MM.1S (cell line): ENCODE results near the gene RHBDD1.

ENCODE experiments used
- DNase-seq: peaks from one replicate; pipeline ENCODE4 v3.0.0-alpha.2; 2015
- H2AFZ ChIP-seq: fragments of 300-600 bp; sonication (generic); 2 replicates; pipeline ENCODE4 v1.6.0; 2016; ENCODE audit warnings: antibody characterized with exemption, low read length
- H3F3A ChIP-seq: fragments of 300-600 bp; sonication (generic); 2 replicates; pipeline ENCODE4 v1.6.1; 2016; ENCODE audit warnings: mild to moderate bottlenecking, antibody characterized with exemption, low read length, moderate library complexity, mixed read lengths; ENCODE audit not compliant: insufficient read depth
- H3K27ac ChIP-seq: fragments of 300-600 bp; sonication (generic); 2 replicates; pipeline ENCODE4 v1.5.1; 2016; ENCODE audit warnings: mild to moderate bottlenecking, low read length
- H3K27me3 ChIP-seq: fragments of 300-600 bp; sonication (generic); replicated peaks from 2 replicates; pipeline ENCODE4 v1.6.0; 2016; ENCODE audit warnings: low read length; ENCODE audit not compliant: insufficient read depth
- H3K36me3 ChIP-seq: fragments of 300-600 bp; sonication (generic); replicated peaks from 2 replicates; pipeline ENCODE4 v1.6.1; 2016; ENCODE audit warnings: mild to moderate bottlenecking, low read length, mixed read lengths; ENCODE audit not compliant: insufficient read depth
- H3K4me1 ChIP-seq: fragments of 300-600 bp; sonication (generic); 2 replicates; pipeline ENCODE4 v1.6.1; 2016; ENCODE audit warnings: low read length, mixed read lengths
- H3K4me2 ChIP-seq: fragments of 300-600 bp; sonication (generic); 2 replicates; pipeline ENCODE4 v1.6.0; 2016; ENCODE audit warnings: low read depth, low read length
- H3K4me3 ChIP-seq: fragments of 300-600 bp; sonication (generic); 2 replicates; pipeline ENCODE4 v1.5.1; 2016; ENCODE audit warnings: low read length, mixed read lengths
- H3K79me2 ChIP-seq: fragments of 300-600 bp; sonication (generic); 2 replicates; pipeline ENCODE4 v1.6.1; 2016; ENCODE audit warnings: mixed run types, low read length, mixed read lengths
- H3K9ac ChIP-seq: fragments of 300-600 bp; sonication (generic); 2 replicates; pipeline ENCODE4 v1.6.1; 2016; ENCODE audit warnings: low read length, mixed read lengths
- H3K9me2 ChIP-seq: fragments of 300-600 bp; sonication (generic); replicated peaks from 2 replicates; pipeline ENCODE4 v1.6.1; 2016; ENCODE audit warnings: mild to moderate bottlenecking, low read length, mixed read lengths; ENCODE audit not compliant: insufficient read depth
- H3K9me3 ChIP-seq: fragments of 300-600 bp; sonication (generic); replicated peaks from 2 replicates; pipeline ENCODE4 v1.6.1; 2016; ENCODE audit warnings: mild to moderate bottlenecking, low read length, mixed read lengths; ENCODE audit not compliant: insufficient read depth
- H4K20me1 ChIP-seq: fragments of 300-600 bp; sonication (generic); 2 replicates; pipeline ENCODE4 v1.6.1; 2016; ENCODE audit warnings: mild to moderate bottlenecking, low read length, moderate library complexity, mixed read lengths; ENCODE audit not compliant: insufficient read depth
- CTCF ChIP-seq: fragments of 300-600 bp; sonication (generic); IDR thresholded peaks from 2 replicates; pipeline ENCODE4 v1.5.1; 2016; ENCODE audit warnings: antibody characterized with exemption, low read length, mixed read lengths
- EZH2 ChIP-seq: fragments of 300-600 bp; sonication (generic); optimal IDR thresholded peaks from 2 replicates; pipeline ENCODE3; 2017; ENCODE audit warnings: low read depth, mild to moderate bottlenecking, antibody characterized with exemption, low read length, mixed read lengths
- EZH2phosphoT487 ChIP-seq: fragments of 300-600 bp; sonication (generic); IDR thresholded peaks from 2 replicates; pipeline ENCODE4 v1.6.1; 2018; ENCODE audit warnings: antibody characterized with exemption, low read length

The RHBDD1 gene

GRCh38 chr2:226888378-226888965 lies 52.6 kb downstream of the RHBDD1 start:
- Histone ChIP-seq H3K9ac (no peak overlapping the region), H3F3A (no peaks in the 10 kb centered on the region), H3K9me2 (no peaks in the 10 kb centered on the region), H3K27ac (no peak overlapping the region), H3K36me3 (no peaks in the 10 kb centered on the region; the same call in 1 of the 2 replicates), H4K20me1 (no peaks in the 10 kb centered on the region), H3K9me3 (no peaks in the 10 kb centered on the region), H3K27me3 (no peaks in the 10 kb centered on the region), H3K79me2 (peaks cover 6% of the 10 kb centered on the region; the same call in 1 of the 2 replicates), H3K4me3 (no peak overlapping the region), H3K4me1 (no peaks in the 10 kb centered on the region), H2AFZ (no peak overlapping the region), H3K4me2 (no peak overlapping the region)
- TF ChIP-seq CTCF: no peak
- TF ChIP-seq EZH2phosphoT487: no peak
- TF ChIP-seq EZH2: no peak
- no peak for DNase-seq

- no peak for TF ChIP-seq EZH2
- TF ChIP-seq EZH2phosphoT487: no peak
- no peak for TF ChIP-seq CTCF
- DNase-seq: no peak
- H3K9me2 ChIP-seq: no peaks in the 10 kb centered on the region
- H2AFZ ChIP-seq: no peak overlapping the region
- no peaks in the 10 kb centered on the region for H3K9me3 ChIP-seq
- no peaks in the 10 kb centered on the region; the same call in 1 of the 2 replicates for H3K36me3 ChIP-seq
- H3K79me2 ChIP-seq: peaks cover 7% of the 10 kb centered on the region; the same call in 1 of the 2 replicates
- no peaks in the 10 kb centered on the region for H3K27me3 ChIP-seq
- H3K9ac ChIP-seq: no peak overlapping the region
- no peak overlapping the region for H3K27ac ChIP-seq
- H3K4me1 ChIP-seq: no peaks in the 10 kb centered on the region
- H3K4me2 ChIP-seq: no peak overlapping the region
- no peaks in the 10 kb centered on the region for H4K20me1 ChIP-seq
- no peak overlapping the region for H3K4me3 ChIP-seq
- H3F3A ChIP-seq: no peaks in the 10 kb centered on the region
Measured at GRCh38 chr2:226888971-226889370, 53.1 kb downstream of the RHBDD1 start.

DNA sequence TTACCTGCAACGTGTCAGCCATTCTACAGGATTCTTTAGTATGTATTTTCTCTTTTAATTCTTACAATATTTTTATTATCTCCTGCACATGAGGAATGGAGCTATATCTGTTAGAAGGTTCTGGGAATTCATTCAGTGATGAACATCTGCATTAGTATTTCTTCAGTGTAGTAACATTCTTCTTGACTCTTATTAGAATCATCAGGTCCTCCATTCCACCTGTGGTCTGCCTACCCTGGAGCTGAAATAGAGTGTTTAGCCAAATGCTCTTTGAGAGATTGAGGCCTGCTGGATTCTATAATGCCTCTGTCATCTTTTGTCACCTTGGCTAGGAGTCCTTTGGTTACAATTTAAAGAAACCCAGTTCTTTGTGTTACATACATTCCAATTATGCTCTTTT lies 54.4 kb downstream of the RHBDD1 start:
- Histone ChIP-seq H3K4me1 (no peaks in the 10 kb centered on the region), H3K9me2 (no peaks in the 10 kb centered on the region), H3K9ac (no peak overlapping the region), H3K27ac (no peak overlapping the region), H4K20me1 (no peaks in the 10 kb centered on the region), H3F3A (no peaks in the 10 kb centered on the region), H3K36me3 (no peaks in the 10 kb centered on the region; the same call in 1 of the 2 replicates), H3K9me3 (no peaks in the 10 kb centered on the region), H2AFZ (no peak overlapping the region), H3K4me2 (no peak overlapping the region), H3K79me2 (peaks cover 7% of the 10 kb centered on the region; the same call in 1 of the 2 replicates), H3K4me3 (no peak overlapping the region), H3K27me3 (no peaks in the 10 kb centered on the region)
- DNase-seq: no peak
- TF ChIP-seq CTCF (no peak), EZH2phosphoT487 (no peak), EZH2 (no peak)
